ENCODE measurements around the gene RGS7.

- no peak for TF ChIP-seq CTCF (IDR thresholded peaks at IDR 0.05; ENCODE audit: low read depth, low read length)
- no peak for TF ChIP-seq EZH2phosphoT487 (IDR thresholded peaks at IDR 0.05; ENCODE audit: low read depth)
These were observed 57.7 kb downstream of the RGS7 start for GRCh38 chr1:241299347-241299746.

All from OCI-LY3 (cell line).